Measurements from ENCODE around the gene PHYHD1. TPM values are rescaled to one million over a fixed set of nuclear protein-coding genes. Genes with fewer than 3 reads are reported as not detected.

Gene PHYHD1
- 10 to 100 TPM in 5 of 7 donors, 1 to 10 TPM in 2; 7.2 to 22.3 (median 10.9) TPM for total RNA-seq
- 10 to 100 TPM; 12.0 to 13.2 (median 13.2) TPM for polyA plus RNA-seq
- long read RNA-seq, donor 1, partial matches to known transcripts: 0 of 1 reads
- long read RNA-seq, donor 1, other reads (novel, unspliced or antisense): 0 of 1 reads
- long read RNA-seq, donor 2, partial matches to known transcripts: 0 of 1 reads
- long read RNA-seq, donor 2, other reads (novel, unspliced or antisense): 0 of 1 reads

GRCh38 chr9:128920381-128921058, at the start of gene PHYHD1:
TSS of gene PHYHD1 (plus strand) at chr9:128920982. CDS start at chr9:128922324, 1,342 bp downstream.
- peaks cover 5 to 79% (median 50%) of the 10 kb centered on the region in 6 donors for H3K4me1 ChIP-seq

GRCh38 chr9:128877852-128878251, 42.9 kb upstream of the PHYHD1 start:
- no peaks in the 10 kb centered on the region for H3K36me3 ChIP-seq
- intact Hi-C loops (cut with DNase I; ENCODE audit: low total_unique reads): no loop called here
- H3K9me3 ChIP-seq: no peaks in the 10 kb centered on the region
- no peak overlapping the region for H3K27ac ChIP-seq
- no peak for DNase-seq
- H3K4me1 ChIP-seq: peaks cover 0 to 29% (median 18%) of the 10 kb centered on the region in 6 donors
- no peak overlapping the region for H3K4me3 ChIP-seq
- TF ChIP-seq POLR2AphosphoS5 (IDR thresholded peaks at IDR 0.05): no peak
- TF ChIP-seq POLR2A (IDR thresholded peaks at IDR 0.05): no peak
- no peak for TF ChIP-seq CTCF (IDR thresholded peaks at IDR 0.05 in 8 of 11, conservative IDR thresholded peaks at IDR 0.05 in 3 of 11)
- WGBS, 5 donors: 65 to 85% (median 73%) methylated on average over 5 of the region's 5 CpGs
- H3K27me3 ChIP-seq (replicated peaks in 1 of 7): no peaks in the 10 kb centered on the region

More at GRCh38 chr9:128920381-128921058, at the start of gene PHYHD1:
- intact Hi-C loops (cut with DNase I; ENCODE audit: low total_unique reads): no loop called here
- peak within 1 kb of the TSS; percentile 4 to 84 (median 74) for H3K27ac ChIP-seq
- H3K27me3 ChIP-seq (replicated peaks in 1 of 7): peaks cover 0 to 9% (median 0%) of the 10 kb centered on the region in 7 donors
- no peak for DNase-seq
- peaks cover 0 to 40% (median 23%) of the 10 kb centered on the region in 6 donors for H3K36me3 ChIP-seq
- H3K9me3 ChIP-seq: no peaks in the 10 kb centered on the region
- no peak for TF ChIP-seq POLR2A (IDR thresholded peaks at IDR 0.05)
- TF ChIP-seq POLR2AphosphoS5 (IDR thresholded peaks at IDR 0.05): peak; percentile 59 to 85 (median 77)
- H3K4me3 ChIP-seq: peak within 1 kb of the TSS in 6 of 8 donors; percentile 34 to 66 (median 40)
- WGBS, 5 donors: 53 to 71% (median 68%) methylated on average over 9 to 13 of the region's 13 CpGs

DNA sequence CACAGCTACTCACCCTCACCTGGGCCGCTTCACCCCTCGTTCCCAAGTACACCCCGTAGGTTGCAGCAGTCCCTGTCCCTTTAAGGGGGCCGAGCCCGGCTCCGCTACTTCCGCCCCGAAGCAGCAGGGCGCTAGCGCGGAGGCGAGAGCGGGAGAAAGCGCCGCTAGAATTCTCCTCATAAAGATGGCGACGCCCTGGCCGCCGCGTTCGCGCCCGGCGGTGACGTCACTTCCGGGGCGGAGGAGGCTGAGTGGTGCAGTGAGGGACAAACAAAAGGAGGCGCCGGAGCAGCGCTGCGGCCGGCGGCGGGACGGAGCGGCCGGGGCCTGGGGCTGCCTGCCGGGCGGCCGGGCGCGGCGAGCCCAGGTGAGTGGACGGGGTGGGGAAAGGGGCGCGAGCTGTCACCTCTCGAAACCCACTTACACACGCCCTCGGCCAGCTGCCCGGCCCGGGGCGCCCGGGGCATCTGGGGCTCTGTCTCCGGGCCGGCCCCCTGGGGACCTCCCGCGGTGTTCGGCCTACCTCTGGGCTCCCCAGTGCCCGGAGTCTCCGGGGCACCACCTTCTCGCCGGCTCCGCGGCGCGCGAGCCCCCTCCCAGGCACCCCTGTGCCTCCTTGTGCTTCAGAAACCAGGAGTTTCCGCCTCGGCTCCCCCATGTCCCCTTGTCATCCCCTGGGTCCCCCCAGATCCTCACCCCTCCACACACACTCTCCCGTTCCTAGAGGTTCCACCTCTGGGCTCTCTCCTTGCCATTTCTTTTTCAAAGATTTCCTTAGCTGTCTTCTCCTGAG, 38.7 kb upstream of the PHYHD1 start, which contains the start of the genes KYAT1 and LRRC8A:
KYAT1 (minus strand) TSS at position 67 of the 793 bp plus-strand sequence. CDS start 36,545 bp downstream, outside the sequence.
LRRC8A (plus strand) TSS at position 250 of the 793 bp plus-strand sequence. CDS start 25,032 bp downstream, outside the sequence.
- TF ChIP-seq CTCF (IDR thresholded peaks at IDR 0.05 in 8 of 11, conservative IDR thresholded peaks at IDR 0.05 in 3 of 11) (peak in 6 of 11 experiments; percentile 25 to 51 (median 33)), POLR2AphosphoS5 (IDR thresholded peaks at IDR 0.05) (peak; percentile 87 to 96 (median 92)), POLR2A (IDR thresholded peaks at IDR 0.05) (peak in 2 of 3 donors; percentile 59 to 71)
- Histone ChIP-seq H3K27ac (peak within 1 kb of the TSS; percentile 93 to 98 (median 96)), H3K4me3 (peak within 1 kb of the TSS; percentile 84 to 94 (median 92)), H3K27me3 (replicated peaks in 1 of 7) (no peaks in the 10 kb centered on the region), H3K9me3 (no peaks in the 10 kb centered on the region), H3K36me3 (peaks cover 0 to 22% (median 17%) of the 10 kb centered on the region in 6 donors), H3K4me1 (peaks cover 16 to 72% (median 49%) of the 10 kb centered on the region in 6 donors)
- peak; percentile 100 for DNase-seq
- 0 to 2% (median 1%) methylated on average over 42 to 70 of the region's 70 CpGs for WGBS, 5 donors
- intact Hi-C loops (cut with DNase I; ENCODE audit: low total_unique reads): no loop called here

Measured in spleen (tissue), 13 donors.